Measurements from ENCODE around the gene OLFML2B. TPM values are rescaled to one million over a fixed set of nuclear protein-coding genes. Genes with fewer than 3 reads are reported as not detected.

Gene OLFML2B
- total and polyA plus RNA-seq, 2 of the 13 experiments (the other 11 are each of a cell fraction or from before 2014, with no cell fraction given) = not detected

DNA sequence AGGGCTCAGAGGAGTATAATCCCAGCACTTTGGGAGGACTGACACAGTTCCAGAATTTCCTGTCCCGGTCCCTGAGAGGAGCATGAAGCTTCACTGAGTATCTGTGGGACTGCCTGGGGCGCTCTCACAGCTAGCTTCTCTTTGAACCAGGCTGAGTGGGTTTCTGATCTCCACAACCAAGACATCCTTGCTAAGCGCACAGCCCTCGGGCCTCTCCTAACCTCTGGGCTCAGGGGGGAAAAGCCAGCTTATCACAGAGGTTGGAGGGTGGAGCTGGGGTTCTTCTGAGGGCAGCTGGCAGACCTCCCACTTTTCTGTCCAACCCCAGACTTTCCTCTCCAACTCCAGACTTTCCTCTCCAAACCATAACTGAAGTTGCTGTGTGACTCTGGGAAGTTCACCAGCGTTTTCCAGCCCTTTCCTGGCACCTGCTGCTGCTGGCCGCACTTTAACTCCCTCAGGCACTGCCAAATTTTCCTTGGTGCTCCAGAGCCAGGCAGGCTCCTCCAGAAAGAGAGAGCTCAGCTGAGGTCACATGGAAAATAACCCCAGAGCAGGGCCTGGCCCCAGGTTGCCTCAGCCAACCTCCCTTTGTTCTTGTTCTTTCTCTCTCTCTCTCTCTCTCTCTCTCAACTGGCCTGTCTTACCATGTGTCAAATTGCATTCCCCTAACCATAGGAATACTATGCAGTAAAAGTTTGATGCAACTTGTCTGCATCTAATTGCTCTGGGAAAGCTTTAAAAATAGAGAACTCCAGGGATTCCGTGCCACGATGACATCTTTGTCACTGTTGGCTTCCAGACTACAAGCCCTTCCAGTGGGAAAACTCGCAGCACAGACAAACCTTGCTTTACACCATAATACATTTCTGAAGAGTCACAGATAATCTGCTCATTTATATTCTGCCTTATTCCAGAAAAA, 49.5 kb downstream of the OLFML2B start:
- no peaks in the 10 kb centered on the region for H3K79me2 ChIP-seq (ENCODE audit: insufficient read depth, low read length)
- no peak overlapping the region for H2AFZ ChIP-seq (ENCODE audit: low read length)
- no peak overlapping the region for H3K9ac ChIP-seq (ENCODE audit: insufficient read depth, low read depth, low read length)
- H3K36me3 ChIP-seq (replicated peaks in 1 of 2; ENCODE audit: control insufficient read depth in 1 of 2, insufficient read depth in 2 of 2, low read length in 2 of 2) = no peaks in the 10 kb centered on the region
- no peak overlapping the region for H3K4me3 ChIP-seq (replicated peaks in 1 of 3; ENCODE audit: insufficient read depth in 1 of 3, low read depth in 2 of 3, low read length in 3 of 3)
- peaks cover 29% of the 10 kb centered on the region for H3K4me1 ChIP-seq (ENCODE audit: insufficient read depth, low read length)
- no peak overlapping the region for H3K27ac ChIP-seq (ENCODE audit: extremely low read length, insufficient read depth, low read length)
- no peak for DNase-seq (ENCODE audit: low spot score)
- peak; percentile 13; the same call in 1 of the 3 replicates for ATAC-seq
- no peaks in the 10 kb centered on the region for H4K20me1 ChIP-seq (ENCODE audit: insufficient read depth, low read length)
- H3K9me3 ChIP-seq (ENCODE audit: low read length) = no peaks in the 10 kb centered on the region
- WGBS (ENCODE audit: low lambda C conversion rate) = 49% methylated on average over 9 of the region's 9 CpGs
- no TSS peak for BruUV-seq (replicated peaks)
- no peak for TF ChIP-seq ZNF772 (CRISPR knock-in tag; IDR thresholded peaks at IDR 0.05)
- TF ChIP-seq ZFP90 (CRISPR knock-in tag; IDR thresholded peaks at IDR 0.05; ENCODE audit: borderline replicate concordance) = no peak
- no peak for TF ChIP-seq SALL1 (CRISPR knock-in tag; IDR thresholded peaks at IDR 0.05)
- TF ChIP-seq EHMT2 (IDR thresholded peaks at IDR 0.05; ENCODE audit: borderline replicate concordance, low read depth, low read length) = 0 out of 2 replicates have a peak, but pooled peaks have one; percentile 1
- in situ Hi-C loops (cut with HindIII; ENCODE audit: extremely low pct_ligation_motif_present, low pct_unique_long_range_greater_than_20kb) = no loop called here
- peaks cover 0 to 18% of the 10 kb centered on the region in 2 experiments; a peak in 3 of 5 replicates for H3K27me3 ChIP-seq (ENCODE audit: control insufficient read depth in 1 of 2, insufficient read depth in 2 of 2, low read length in 2 of 2)
- H3K4me2 ChIP-seq (ENCODE audit: low read depth, low read length) = no peak overlapping the region
- POLR2A ChIA-PET = no interaction called here
- intact Hi-C loops (cut with micrococcal nuclease; ENCODE audit: unreplicated experiment) = no loop called here
- CTCF ChIA-PET (ENCODE audit: low intra/inter-chr PET ratio, low total read pairs) = no interaction called here
- FAIRE-seq = no peak

DNA sequence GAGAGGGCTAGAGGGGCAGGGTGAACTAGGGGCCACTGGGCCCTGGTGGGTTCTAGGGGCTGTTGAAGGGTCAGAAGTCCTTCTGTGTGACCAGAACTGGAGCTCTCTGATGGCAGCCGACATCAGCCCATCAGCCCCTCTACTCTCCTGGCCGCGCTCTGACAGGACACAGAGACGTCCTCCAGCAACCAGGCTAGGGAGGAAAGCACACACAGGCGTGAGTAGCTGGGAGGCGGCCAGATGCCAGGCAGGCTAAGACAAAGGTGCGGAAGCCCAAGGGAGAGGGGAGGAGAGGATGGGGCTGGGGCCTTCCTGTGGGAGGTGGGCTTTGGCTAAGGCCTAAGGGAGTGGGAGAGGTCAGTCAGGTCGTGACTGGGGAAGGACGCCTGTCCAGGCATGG, 50.8 kb downstream of the OLFML2B start:
- Histone ChIP-seq H3K79me2 (ENCODE audit: insufficient read depth, low read length) (no peaks in the 10 kb centered on the region), H3K9me3 (ENCODE audit: low read length) (no peaks in the 10 kb centered on the region), H3K4me3 (replicated peaks in 1 of 3; ENCODE audit: insufficient read depth in 1 of 3, low read depth in 2 of 3, low read length in 3 of 3) (no peak overlapping the region), H3K36me3 (replicated peaks in 1 of 2; ENCODE audit: control insufficient read depth in 1 of 2, insufficient read depth in 2 of 2, low read length in 2 of 2) (no peaks in the 10 kb centered on the region), H3K9ac (ENCODE audit: insufficient read depth, low read depth, low read length) (no peak overlapping the region), H4K20me1 (ENCODE audit: insufficient read depth, low read length) (no peaks in the 10 kb centered on the region), H3K4me1 (ENCODE audit: insufficient read depth, low read length) (peaks cover 29% of the 10 kb centered on the region), H3K27me3 (ENCODE audit: control insufficient read depth in 1 of 2, insufficient read depth in 2 of 2, low read length in 2 of 2) (peaks cover 0 to 16% of the 10 kb centered on the region in 2 experiments; a peak in 3 of 5 replicates), H3K4me2 (ENCODE audit: low read depth, low read length) (no peak overlapping the region), H3K27ac (ENCODE audit: extremely low read length, insufficient read depth, low read length) (no peak overlapping the region), H2AFZ (ENCODE audit: low read length) (no peak overlapping the region)
- ATAC-seq (peak; percentile 18; the same call in 2 of the 3 replicates), DNase-seq (ENCODE audit: low spot score) (no peak), FAIRE-seq (no peak)
- POLR2A ChIA-PET = no interaction called here
- no peak for TF ChIP-seq TCF12 (IDR thresholded peaks at IDR 0.05)
- TF ChIP-seq TCF12 (CRISPR knock-in tag; IDR thresholded peaks at IDR 0.05) = no peak
- no peak for TF ChIP-seq ZNF331 (CRISPR knock-in tag; IDR thresholded peaks at IDR 0.05)
- TF ChIP-seq, protein P1, sequence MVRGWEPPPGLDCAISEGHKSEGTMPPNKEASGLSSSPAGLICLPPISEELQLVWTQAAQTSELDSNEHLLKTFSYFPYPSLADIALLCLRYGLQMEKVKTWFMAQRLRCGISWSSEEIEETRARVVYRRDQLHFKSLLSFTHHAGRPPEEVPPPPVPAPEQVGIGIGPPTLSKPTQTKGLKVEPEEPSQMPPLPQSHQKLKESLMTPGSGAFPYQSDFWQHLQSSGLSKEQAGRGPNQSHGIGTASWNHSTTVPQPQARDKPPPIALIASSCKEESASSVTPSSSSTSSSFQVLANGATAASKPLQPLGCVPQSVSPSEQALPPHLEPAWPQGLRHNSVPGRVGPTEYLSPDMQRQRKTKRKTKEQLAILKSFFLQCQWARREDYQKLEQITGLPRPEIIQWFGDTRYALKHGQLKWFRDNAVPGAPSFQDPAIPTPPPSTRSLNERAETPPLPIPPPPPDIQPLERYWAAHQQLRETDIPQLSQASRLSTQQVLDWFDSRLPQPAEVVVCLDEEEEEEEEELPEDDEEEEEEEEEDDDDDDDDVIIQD (CRISPR knock-in tag; IDR thresholded peaks at IDR 0.05; ENCODE audit: low read depth) = no peak
- no peak for TF ChIP-seq MTA1 (CRISPR knock-in tag; IDR thresholded peaks at IDR 0.05; ENCODE audit: borderline replicate concordance)
- TF ChIP-seq XBP1 (CRISPR knock-in tag; IDR thresholded peaks at IDR 0.05) = no peak
- in situ Hi-C loops (cut with HindIII; ENCODE audit: extremely low pct_ligation_motif_present, low pct_unique_long_range_greater_than_20kb) (no loop called here), intact Hi-C loops (cut with micrococcal nuclease; ENCODE audit: unreplicated experiment) (no loop called here)
- WGBS (ENCODE audit: low lambda C conversion rate) = 64% methylated on average over 8 of the region's 9 CpGs
- no TSS peak for BruUV-seq (replicated peaks)
- CTCF ChIA-PET (ENCODE audit: low intra/inter-chr PET ratio, low total read pairs) = no interaction called here
